Mesothelial cell of epicardium (in vitro differentiated cells): ENCODE measurements around the gene TPBG. TPM values are rescaled to one million over a fixed set of nuclear protein-coding genes. Genes with fewer than 3 reads are reported as not detected.

Experiments used
- DNase-seq, 2 experiments: peaks; one replicate each; pipeline ENCODE4 v3.0.0; 2021; ENCODE audit warnings: low spot score in 2 of 2; ENCODE audit not compliant: unreplicated experiment in 2 of 2
- H3K27ac Mint-ChIP-seq: 2 replicates; pipeline ENCODE4 v1.8.0; 2021; ENCODE audit warnings: mixed read lengths
- H3K27me3 Mint-ChIP-seq: 2 replicates; pipeline ENCODE4 v1.8.0; 2021; ENCODE audit warnings: low read depth, mixed read lengths
- H3K36me3 Mint-ChIP-seq: 2 replicates; pipeline ENCODE4 v1.8.0; 2021; ENCODE audit warnings: mixed read lengths
- H3K4me1 Mint-ChIP-seq: 2 replicates; pipeline ENCODE4 v1.8.0; 2021; ENCODE audit warnings: mixed read lengths
- H3K4me3 Mint-ChIP-seq: 2 replicates; pipeline ENCODE4 v1.8.0; 2021; ENCODE audit warnings: mild to moderate bottlenecking, moderate library complexity, mixed read lengths
- H3K9me3 Mint-ChIP-seq: 2 replicates; pipeline ENCODE4 v1.8.0; 2021; ENCODE audit warnings: mixed read lengths
- total RNA-seq: library from RNA; stranded (reverse); gene quantifications from 3 replicates; pipeline ENCODE4 v1.2.1, GENCODE V29; 2021
- TF ChIP-seq, protein P1 (sequence below): fragments of 200-600 bp; sonication (generic); IDR thresholded peaks from one replicate; pipeline ENCODE4 v1.5.0; 2021; ENCODE audit warnings: antibody characterized with exemption; ENCODE audit not compliant: unreplicated experiment

The TPBG gene
- total RNA-seq, 1 donor from 2014 or later = 38.2 TPM

DNA sequence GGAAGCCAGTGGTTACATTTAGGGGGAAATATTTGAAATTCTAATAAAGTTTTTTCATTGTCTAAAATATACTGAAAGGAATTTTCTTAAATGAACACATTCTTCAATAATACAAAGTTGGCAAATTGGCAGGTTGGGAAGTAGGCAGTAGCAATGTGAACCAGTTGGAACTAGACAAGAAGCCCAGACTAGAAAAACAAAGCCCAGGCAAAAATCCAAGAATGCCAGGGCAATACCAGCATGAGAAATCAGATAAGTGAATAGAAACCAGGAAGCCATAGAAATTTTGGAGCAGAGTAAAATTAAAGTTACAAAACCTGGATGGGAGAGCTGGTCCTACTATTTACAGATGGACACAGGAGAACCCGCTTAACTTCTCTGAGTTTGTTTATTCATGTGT lies 52.2 kb downstream of the TPBG start:
- Mint-ChIP-seq H3K27me3 (no peaks in the 10 kb centered on the region), H3K4me3 (no peak overlapping the region), H3K9me3 (no peaks in the 10 kb centered on the region), H3K36me3 (no peaks in the 10 kb centered on the region), H3K4me1 (peaks cover 4% of the 10 kb centered on the region), H3K27ac (no peak overlapping the region)
- no peak for DNase-seq
- TF ChIP-seq, protein P1, sequence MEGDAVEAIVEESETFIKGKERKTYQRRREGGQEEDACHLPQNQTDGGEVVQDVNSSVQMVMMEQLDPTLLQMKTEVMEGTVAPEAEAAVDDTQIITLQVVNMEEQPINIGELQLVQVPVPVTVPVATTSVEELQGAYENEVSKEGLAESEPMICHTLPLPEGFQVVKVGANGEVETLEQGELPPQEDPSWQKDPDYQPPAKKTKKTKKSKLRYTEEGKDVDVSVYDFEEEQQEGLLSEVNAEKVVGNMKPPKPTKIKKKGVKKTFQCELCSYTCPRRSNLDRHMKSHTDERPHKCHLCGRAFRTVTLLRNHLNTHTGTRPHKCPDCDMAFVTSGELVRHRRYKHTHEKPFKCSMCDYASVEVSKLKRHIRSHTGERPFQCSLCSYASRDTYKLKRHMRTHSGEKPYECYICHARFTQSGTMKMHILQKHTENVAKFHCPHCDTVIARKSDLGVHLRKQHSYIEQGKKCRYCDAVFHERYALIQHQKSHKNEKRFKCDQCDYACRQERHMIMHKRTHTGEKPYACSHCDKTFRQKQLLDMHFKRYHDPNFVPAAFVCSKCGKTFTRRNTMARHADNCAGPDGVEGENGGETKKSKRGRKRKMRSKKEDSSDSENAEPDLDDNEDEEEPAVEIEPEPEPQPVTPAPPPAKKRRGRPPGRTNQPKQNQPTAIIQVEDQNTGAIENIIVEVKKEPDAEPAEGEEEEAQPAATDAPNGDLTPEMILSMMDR = no peak

DNA sequence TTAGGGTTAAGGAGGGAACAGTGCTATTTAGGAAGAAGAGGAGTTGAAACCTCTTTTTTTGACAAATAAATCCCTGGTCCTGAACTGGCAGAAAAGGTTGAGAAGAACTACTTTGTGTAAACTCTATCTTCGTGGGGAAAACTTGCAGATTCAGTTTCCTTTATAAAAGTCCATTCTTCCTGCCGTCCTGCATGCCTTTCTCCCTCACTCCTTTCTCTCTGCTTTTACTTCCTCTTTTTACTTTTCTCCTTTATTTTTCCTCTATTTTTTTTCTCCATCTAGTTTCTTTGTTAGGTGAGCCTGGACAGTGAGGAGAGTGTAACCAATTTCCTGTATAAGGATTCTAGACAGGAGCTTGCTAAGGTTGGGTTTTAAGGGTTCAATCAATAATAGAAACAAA lies 52.7 kb downstream of the TPBG start:
- no peak for DNase-seq
- no peaks in the 10 kb centered on the region for H3K36me3 Mint-ChIP-seq
- H3K9me3 Mint-ChIP-seq = no peaks in the 10 kb centered on the region
- no peak overlapping the region for H3K4me3 Mint-ChIP-seq
- no peaks in the 10 kb centered on the region for H3K27me3 Mint-ChIP-seq
- peaks cover 4% of the 10 kb centered on the region for H3K4me1 Mint-ChIP-seq
- TF ChIP-seq, protein P1 = no peak
- H3K27ac Mint-ChIP-seq = no peak overlapping the region

Other genes starting within 250 kb of the TPBG start
- gene IBTK, start 116.1 kb upstream of the TPBG start, total RNA-seq = 29.4 to 33.3 TPM (median 31.8 TPM) in 3 replicates